Smooth muscle cell (in vitro differentiated cells): ENCODE data around the gene LRRC19. TPM values are rescaled to one million over a fixed set of nuclear protein-coding genes. Genes with fewer than 3 reads are reported as not detected.
A peak's percentile ranks its signal among the peaks of the same experiment; 100 is the strongest.

Source experiments
- DNase-seq: peaks from one replicate; lab custom pipeline; 2025; ENCODE audit not compliant: unreplicated experiment; lab: John Stamatoyannopoulos, UW
- H2AFZ ChIP-seq: fragments of 200-600 bp; sonication (generic); 2 replicates; pipeline ENCODE4 v1.6.0; 2016; ENCODE audit warnings: antibody characterized with exemption, low read depth, mild to moderate bottlenecking
- H3F3A ChIP-seq: fragments of 200-600 bp; sonication (generic); 2 replicates; pipeline ENCODE4 v1.6.0; 2017; ENCODE audit warnings: antibody characterized with exemption, low read depth
- H3K27ac ChIP-seq: fragments of 200-600 bp; sonication (generic); 2 replicates; pipeline ENCODE4 v1.5.1; 2016; ENCODE audit warnings: low read depth, mild to moderate bottlenecking
- H3K27me3 ChIP-seq: fragments of 200-600 bp; sonication (generic); 2 replicates; pipeline ENCODE4 v1.6.1; 2016; ENCODE audit warnings: low read depth, mild to moderate bottlenecking
- H3K36me3 ChIP-seq: fragments of 200-600 bp; sonication (generic); 2 replicates; pipeline ENCODE4 v1.5.1; 2016; ENCODE audit warnings: low read depth
- H3K4me1 ChIP-seq: fragments of 200-600 bp; sonication (generic); 2 replicates; pipeline ENCODE4 v1.5.1; 2016; ENCODE audit warnings: low read depth
- H3K4me2 ChIP-seq: fragments of 200-600 bp; sonication (generic); 2 replicates; pipeline ENCODE4 v1.6.0; 2016; ENCODE audit warnings: mild to moderate bottlenecking
- H3K4me3 ChIP-seq: fragments of 200-600 bp; sonication (generic); 2 replicates; pipeline ENCODE4 v1.5.1; 2016; ENCODE audit warnings: mild to moderate bottlenecking
- H3K79me2 ChIP-seq: fragments of 200-600 bp; sonication (generic); 2 replicates; pipeline ENCODE4 v1.6.0; 2016; ENCODE audit warnings: low read depth, mild to moderate bottlenecking
- H3K9ac ChIP-seq: fragments of 200-600 bp; sonication (generic); 2 replicates; pipeline ENCODE4 v1.6.0; 2016; ENCODE audit warnings: low read depth
- H3K9me3 ChIP-seq: fragments of 200-600 bp; sonication (generic); replicated peaks from 2 replicates; pipeline ENCODE4 v1.5.1; 2016; ENCODE audit warnings: low read depth
- H4K20me1 ChIP-seq: fragments of 200-600 bp; sonication (generic); 2 replicates; pipeline ENCODE4 v1.6.0; 2016; ENCODE audit warnings: low read depth
- WGBS: methylation state at CpG from one replicate; pipeline ENCODE4 v1.1.7; 2016; ENCODE audit warnings: low lambda C conversion rate; 5-methylcytosine and 5-hydroxymethylcytosine counted together
- polyA plus RNA-seq: library from polyadenylated mRNA; unstranded; fragments of >200 nt; fragmentation: Nextera tagmentation; extraction: Ambion mirVana; gene quantifications from 2 replicates; pipeline ENCODE4 v1.2.1, GENCODE V29; 2016
- total RNA-seq: library from RNA; depleted of rRNA; stranded (reverse); fragments of >200 nt; gene quantifications from 2 replicates; pipeline ENCODE4 v1.2.3, GENCODE V29; 2014
- TF ChIP-seq, protein P1 (sequence below): fragments of 200-600 bp; sonication (generic); IDR thresholded peaks from 2 replicates; pipeline ENCODE4 v1.5.1; 2017; ENCODE audit warnings: borderline replicate concordance, mild to moderate bottlenecking, antibody characterized with exemption; ENCODE audit not compliant: insufficient read depth, poor library complexity, severe bottlenecking

LRRC19 gene
- total and polyA plus RNA-seq, 2 experiments from 2014 or later, result 0.26 TPM; not detected in 1

DNA sequence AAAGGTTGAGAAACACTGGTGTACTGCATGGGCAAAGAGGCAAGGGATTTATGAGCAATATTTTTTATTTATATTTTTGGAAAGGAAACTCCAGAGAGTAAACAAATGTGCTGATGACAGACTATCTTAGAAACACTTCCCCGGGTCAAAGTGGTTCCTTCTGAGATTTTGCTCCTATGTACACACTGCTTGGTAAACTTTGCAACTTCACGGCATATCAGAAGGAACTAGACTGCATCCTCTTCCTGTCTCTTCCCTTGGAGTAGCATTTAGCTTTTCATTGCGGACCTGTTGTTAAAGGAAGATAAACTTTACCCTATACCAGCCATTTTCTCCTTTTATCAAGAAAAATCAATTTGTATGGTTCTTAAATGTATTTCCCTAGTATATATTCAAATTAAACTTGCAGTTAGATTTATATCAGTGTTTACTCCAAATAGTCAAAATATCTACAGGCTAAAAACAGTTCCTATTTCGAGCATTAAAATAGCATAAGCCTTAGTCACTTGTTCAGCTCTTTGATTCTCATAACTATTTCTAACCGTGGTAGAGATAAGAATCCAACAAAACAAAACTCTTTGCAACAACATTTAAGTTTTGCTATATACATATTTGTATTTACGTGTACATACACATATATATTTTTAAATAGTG is 48.0 kb upstream of the LRRC19 start:
- H3K79me2 ChIP-seq, result no peaks in the 10 kb centered on the region
- 26% methylated on average over 6 of the region's 6 CpGs for WGBS
- H3K4me2 ChIP-seq, result peak overlapping the region; percentile 49
- no peak for DNase-seq
- H3K27ac ChIP-seq, result peak overlapping the region; percentile 20
- H3K4me1 ChIP-seq, result peaks cover 4% of the 10 kb centered on the region
- H3K27me3 ChIP-seq, result no peaks in the 10 kb centered on the region
- no peaks in the 10 kb centered on the region for H3K9me3 ChIP-seq
- no peaks in the 10 kb centered on the region for H3K36me3 ChIP-seq
- TF ChIP-seq, protein P1, sequence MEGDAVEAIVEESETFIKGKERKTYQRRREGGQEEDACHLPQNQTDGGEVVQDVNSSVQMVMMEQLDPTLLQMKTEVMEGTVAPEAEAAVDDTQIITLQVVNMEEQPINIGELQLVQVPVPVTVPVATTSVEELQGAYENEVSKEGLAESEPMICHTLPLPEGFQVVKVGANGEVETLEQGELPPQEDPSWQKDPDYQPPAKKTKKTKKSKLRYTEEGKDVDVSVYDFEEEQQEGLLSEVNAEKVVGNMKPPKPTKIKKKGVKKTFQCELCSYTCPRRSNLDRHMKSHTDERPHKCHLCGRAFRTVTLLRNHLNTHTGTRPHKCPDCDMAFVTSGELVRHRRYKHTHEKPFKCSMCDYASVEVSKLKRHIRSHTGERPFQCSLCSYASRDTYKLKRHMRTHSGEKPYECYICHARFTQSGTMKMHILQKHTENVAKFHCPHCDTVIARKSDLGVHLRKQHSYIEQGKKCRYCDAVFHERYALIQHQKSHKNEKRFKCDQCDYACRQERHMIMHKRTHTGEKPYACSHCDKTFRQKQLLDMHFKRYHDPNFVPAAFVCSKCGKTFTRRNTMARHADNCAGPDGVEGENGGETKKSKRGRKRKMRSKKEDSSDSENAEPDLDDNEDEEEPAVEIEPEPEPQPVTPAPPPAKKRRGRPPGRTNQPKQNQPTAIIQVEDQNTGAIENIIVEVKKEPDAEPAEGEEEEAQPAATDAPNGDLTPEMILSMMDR, result no peak
- peaks cover 4% of the 10 kb centered on the region for H3F3A ChIP-seq
- H4K20me1 ChIP-seq, result no peaks in the 10 kb centered on the region
- H2AFZ ChIP-seq, result peak overlapping the region; percentile 4
- no peak overlapping the region for H3K9ac ChIP-seq
- no peak overlapping the region for H3K4me3 ChIP-seq

DNA sequence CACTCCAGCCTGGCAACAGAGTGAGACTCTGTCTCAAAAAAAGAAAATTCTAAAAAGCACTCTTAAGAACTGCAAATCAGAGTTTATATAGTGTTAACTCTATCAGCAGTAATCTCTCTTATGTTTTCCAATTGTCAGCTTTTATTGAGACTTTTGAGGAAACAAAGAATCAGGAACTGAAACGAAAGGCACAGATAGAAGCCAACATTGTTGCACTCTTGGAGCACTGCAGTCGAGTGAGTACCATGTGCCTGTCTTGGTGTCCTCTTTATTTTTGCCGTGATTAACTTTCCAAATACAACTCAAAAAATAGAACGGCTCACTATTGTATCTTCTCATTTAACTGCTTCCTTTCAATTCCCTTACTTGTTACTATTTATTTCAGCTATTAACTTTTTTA is 41.7 kb upstream of the LRRC19 start:
- Histone ChIP-seq H3K27ac (no peak overlapping the region), H3K36me3 (no peaks in the 10 kb centered on the region), H3K9me3 (no peaks in the 10 kb centered on the region), H3K4me2 (no peak overlapping the region), H3K27me3 (no peaks in the 10 kb centered on the region), H4K20me1 (no peaks in the 10 kb centered on the region), H3K9ac (no peak overlapping the region), H2AFZ (no peak overlapping the region), H3K4me3 (no peak overlapping the region), H3F3A (peaks cover 18% of the 10 kb centered on the region), H3K4me1 (peaks cover 8% of the 10 kb centered on the region), H3K79me2 (no peaks in the 10 kb centered on the region)
- no peak for DNase-seq
- WGBS, result 71% methylated on average over 4 of the region's 4 CpGs
- TF ChIP-seq, protein P1, result no peak

DNA sequence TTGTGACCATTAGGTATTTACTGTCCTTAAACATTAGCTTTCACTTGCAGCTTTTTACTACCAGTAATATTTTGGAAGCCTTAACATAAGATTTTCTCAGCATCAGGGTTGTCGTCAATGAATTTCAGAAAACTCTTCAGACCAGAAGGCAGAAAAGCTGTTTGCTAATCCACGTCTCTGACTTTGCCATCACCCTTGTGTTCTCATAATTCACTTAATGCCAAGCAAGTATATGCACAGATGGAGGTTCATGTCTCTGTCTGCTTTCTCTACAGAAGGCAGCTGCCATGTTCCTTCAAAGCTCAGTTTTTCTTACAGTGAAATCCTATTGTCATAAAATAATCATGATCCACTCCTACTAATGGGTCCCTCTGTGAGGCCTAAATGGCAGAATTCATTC is 37.7 kb upstream of the LRRC19 start:
- peak overlapping the region; percentile 53 for H3K4me2 ChIP-seq
- H3K4me1 ChIP-seq, result peaks cover 12% of the 10 kb centered on the region
- no peak overlapping the region for H3K9ac ChIP-seq
- no peaks in the 10 kb centered on the region for H3K27me3 ChIP-seq
- H4K20me1 ChIP-seq, result no peaks in the 10 kb centered on the region
- H3K27ac ChIP-seq, result peak overlapping the region; percentile 44
- H3F3A ChIP-seq, result peaks cover 13% of the 10 kb centered on the region
- WGBS, result 19% methylated on average over 2 of the region's 2 CpGs
- H3K36me3 ChIP-seq, result no peaks in the 10 kb centered on the region
- no peak for DNase-seq
- no peaks in the 10 kb centered on the region for H3K79me2 ChIP-seq
- H3K9me3 ChIP-seq, result no peaks in the 10 kb centered on the region
- H2AFZ ChIP-seq, result no peak overlapping the region
- no peak overlapping the region for H3K4me3 ChIP-seq
- TF ChIP-seq, protein P1, result no peak

DNA sequence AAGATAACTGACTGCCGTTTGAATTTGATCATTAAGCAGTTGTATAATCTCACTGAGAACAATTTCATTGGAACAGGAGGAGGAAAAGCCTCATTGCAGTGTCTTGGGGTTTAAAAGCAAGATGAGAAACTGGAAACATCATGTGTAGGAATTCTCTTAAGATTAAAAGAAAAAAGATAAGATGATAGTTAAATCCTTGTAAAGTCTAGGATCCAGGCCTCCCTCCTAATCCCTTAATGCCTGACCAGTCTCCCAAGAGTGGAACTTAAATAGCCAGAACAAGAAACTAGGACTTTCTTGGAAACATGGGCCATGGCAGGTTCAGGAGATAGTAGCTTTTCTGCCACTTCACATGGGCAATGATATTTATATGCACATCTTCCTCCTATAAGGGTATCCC is 37.0 kb upstream of the LRRC19 start:
- peaks cover 12% of the 10 kb centered on the region for H3K4me1 ChIP-seq
- no peaks in the 10 kb centered on the region for H3K79me2 ChIP-seq
- H3K4me2 ChIP-seq, result peak overlapping the region; percentile 53
- no peaks in the 10 kb centered on the region for H3K36me3 ChIP-seq
- WGBS, result 26% methylated on average over 1 of the region's 1 CpG
- H3K4me3 ChIP-seq, result no peak overlapping the region
- no peak overlapping the region for H2AFZ ChIP-seq
- H3K9ac ChIP-seq, result no peak overlapping the region
- TF ChIP-seq, protein P1, result no peak
- no peaks in the 10 kb centered on the region for H4K20me1 ChIP-seq
- DNase-seq, result no peak
- H3F3A ChIP-seq, result peaks cover 13% of the 10 kb centered on the region
- H3K27ac ChIP-seq, result peak overlapping the region; percentile 44
- no peaks in the 10 kb centered on the region for H3K27me3 ChIP-seq
- no peaks in the 10 kb centered on the region for H3K9me3 ChIP-seq
